HEK293 (cell line): ENCODE results near the gene TAPBP.
A peak's percentile ranks its signal among the peaks of the same experiment; 100 is the strongest.
"Not testable (repeated sequence)": the region's sequence is repeated elsewhere in the genome, so short reads cannot be mapped to it uniquely, and the experiment has no call there.

ENCODE experiments used
- CTCF ChIA-PET: fragments of 350-600 bp; formaldehyde crosslinking; extraction: SDS; loops from one replicate; lab custom pipeline; 2021; ENCODE audit warnings: antibody characterized with exemption; lab: Yijun Ruan, JAX
- POLR2A ChIA-PET: fragments of 300-600 bp; formaldehyde crosslinking; extraction: SDS; loops from one replicate; lab custom pipeline; 2020; ENCODE audit warnings: antibody characterized with exemption, inconsistent platforms; lab: Yijun Ruan, JAX
- H3K27ac ChIP-seq: fragments of 200-500 bp; sonication (Bioruptor generic); 2 replicates; pipeline ENCODE4 v1.5.1; 2014; ENCODE audit warnings: low read depth, low read length, control low read depth, inconsistent platforms; ENCODE audit errors: extremely low read depth
- H3K36me3 ChIP-seq, 2 experiments: fragments of 200-500 bp in 1 of 2; sonication (Bioruptor generic) in 1 of 2; 1 replicate in 1 of 2; 2 replicates in 1 of 2; pipeline ENCODE4 v1.5.1; 2014 to 2017; ENCODE audit warnings: inconsistent platforms in 2 of 2, low read length in 2 of 2; ENCODE audit not compliant: control insufficient read depth in 2 of 2, insufficient read depth in 1 of 2
- H3K4me1 ChIP-seq: fragments of 200-500 bp; sonication (Bioruptor generic); 2 replicates; pipeline ENCODE4 v1.5.1; 2014; ENCODE audit warnings: mild to moderate bottlenecking, low read length, inconsistent platforms; ENCODE audit not compliant: control insufficient read depth, insufficient read depth
- H3K4me3 ChIP-seq: 2 replicates; pipeline ENCODE4 v1.5.1; 2011; ENCODE audit warnings: low read depth, mild to moderate bottlenecking, control low read depth, low read length, moderate library complexity
- H3K9me3 ChIP-seq: fragments of 200-500 bp; sonication (Bioruptor generic); 2 replicates; pipeline ENCODE4 v1.5.1; 2014; ENCODE audit warnings: low read depth, low read length, inconsistent platforms; ENCODE audit not compliant: control insufficient read depth, insufficient read depth
- GLI2 ChIP-seq: fragments of 450-650 bp; formaldehyde crosslinking; IDR thresholded peaks from 2 replicates; pipeline ENCODE4; 2017; ENCODE audit warnings: missing biosample characterization, missing genetic modification characterization, low read depth, borderline replicate concordance
- PRDM1 ChIP-seq: fragments of 450-650 bp; formaldehyde crosslinking; IDR thresholded peaks from 2 replicates; pipeline ENCODE4; 2016; ENCODE audit warnings: missing biosample characterization, missing genetic modification characterization
- TCF7L2 ChIP-seq: IDR thresholded peaks from 2 replicates; pipeline ENCODE4 v1.6.1; 2011; ENCODE audit warnings: low read depth, mild to moderate bottlenecking, inconsistent platforms, low read length, moderate library complexity, borderline replicate concordance
- ZNF157 ChIP-seq: fragments of 450-650 bp; formaldehyde crosslinking; IDR thresholded peaks from 2 replicates; pipeline ENCODE4 v1.5.1; 2016; ENCODE audit warnings: missing biosample characterization, missing genetic modification characterization
- ZNF423 ChIP-seq: fragments of 450-650 bp; formaldehyde crosslinking; IDR thresholded peaks from 2 replicates; pipeline ENCODE4 v1.5.1; 2016; ENCODE audit warnings: missing biosample characterization, missing genetic modification characterization
- ZNF600 ChIP-seq: fragments of 450-650 bp; formaldehyde crosslinking; IDR thresholded peaks from 2 replicates; pipeline ENCODE4 v1.5.1; 2016; ENCODE audit warnings: missing biosample characterization, missing genetic modification characterization
- ZNF707 ChIP-seq: fragments of 450-650 bp; formaldehyde crosslinking; IDR thresholded peaks from 2 replicates; pipeline ENCODE4 v1.5.1; 2016; ENCODE audit warnings: missing biosample characterization, missing genetic modification characterization
- TF ChIP-seq, protein P1 (sequence below): fragments of 450-650 bp; formaldehyde crosslinking; IDR thresholded peaks from 2 replicates; pipeline ENCODE4 v1.5.1; 2016; ENCODE audit warnings: missing biosample characterization, missing genetic modification characterization
- TF ChIP-seq, protein P2 (sequence below): fragments of 450-650 bp; formaldehyde crosslinking; IDR thresholded peaks from 2 replicates; pipeline ENCODE4 v1.5.1; 2016; ENCODE audit warnings: missing biosample characterization, missing genetic modification characterization
- TF ChIP-seq, protein P3 (sequence below): IDR thresholded peaks from 2 replicates; pipeline ENCODE4 v1.6.1; 2011; ENCODE audit warnings: mild to moderate bottlenecking, low read depth, low read length, borderline replicate concordance

The TAPBP gene

DNA sequence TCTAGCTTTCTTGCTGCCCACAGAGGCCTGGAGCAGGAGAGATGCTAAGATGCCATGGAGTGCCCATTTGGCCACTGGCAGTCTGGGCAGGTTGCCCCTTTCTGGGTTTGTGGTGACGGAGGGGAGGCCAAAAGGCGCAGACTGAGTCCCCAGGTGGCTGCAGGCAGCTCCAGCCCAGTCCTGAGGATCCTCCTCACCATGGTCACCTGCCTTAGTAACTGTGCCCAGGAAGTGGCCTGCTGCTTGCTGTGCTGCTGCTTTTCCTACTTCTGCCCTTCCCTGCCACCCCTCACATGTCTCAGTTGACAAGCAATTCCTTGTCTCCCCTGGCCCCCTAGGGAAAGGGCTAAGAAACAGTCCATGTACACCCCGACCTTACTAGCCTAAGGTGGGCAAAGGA lies 42.4 kb upstream of the TAPBP start:
- Histone ChIP-seq H3K9me3 (no peaks in the 10 kb centered on the region), H3K27ac (no peak overlapping the region), H3K4me1 (no peaks in the 10 kb centered on the region), H3K4me3 (no peak overlapping the region), H3K36me3 (no peaks in the 10 kb centered on the region)
- ChIA-PET CTCF (interaction anchor here (1.2 kb wide), 1 partner anchor 12 kb away, joined by 4 read pairs; no protein-coding TSS in a partner anchor), POLR2A (no interaction called here)
- TF ChIP-seq, protein P1, sequence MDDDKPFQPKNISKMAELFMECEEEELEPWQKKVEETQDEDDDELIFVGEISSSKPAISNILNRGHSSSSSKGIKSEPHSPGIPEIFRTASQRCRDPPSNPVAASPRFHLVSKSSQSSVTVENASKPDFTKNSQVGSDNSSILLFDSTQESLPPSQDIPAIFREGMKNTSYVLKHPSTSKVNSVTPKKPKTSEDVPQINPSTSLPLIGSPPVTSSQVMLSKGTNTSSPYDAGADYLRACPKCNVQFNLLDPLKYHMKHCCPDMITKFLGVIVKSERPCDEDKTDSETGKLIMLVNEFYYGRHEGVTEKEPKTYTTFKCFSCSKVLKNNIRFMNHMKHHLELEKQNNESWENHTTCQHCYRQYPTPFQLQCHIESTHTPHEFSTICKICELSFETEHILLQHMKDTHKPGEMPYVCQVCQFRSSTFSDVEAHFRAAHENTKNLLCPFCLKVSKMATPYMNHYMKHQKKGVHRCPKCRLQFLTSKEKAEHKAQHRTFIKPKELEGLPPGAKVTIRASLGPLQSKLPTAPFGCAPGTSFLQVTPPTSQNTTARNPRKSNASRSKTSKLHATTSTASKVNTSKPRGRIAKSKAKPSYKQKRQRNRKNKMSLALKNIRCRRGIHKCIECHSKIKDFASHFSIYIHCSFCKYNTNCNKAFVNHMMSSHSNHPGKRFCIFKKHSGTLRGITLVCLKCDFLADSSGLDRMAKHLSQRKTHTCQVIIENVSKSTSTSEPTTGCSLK (tag by site-specific recombination) = no peak
- TF ChIP-seq, protein P2, sequence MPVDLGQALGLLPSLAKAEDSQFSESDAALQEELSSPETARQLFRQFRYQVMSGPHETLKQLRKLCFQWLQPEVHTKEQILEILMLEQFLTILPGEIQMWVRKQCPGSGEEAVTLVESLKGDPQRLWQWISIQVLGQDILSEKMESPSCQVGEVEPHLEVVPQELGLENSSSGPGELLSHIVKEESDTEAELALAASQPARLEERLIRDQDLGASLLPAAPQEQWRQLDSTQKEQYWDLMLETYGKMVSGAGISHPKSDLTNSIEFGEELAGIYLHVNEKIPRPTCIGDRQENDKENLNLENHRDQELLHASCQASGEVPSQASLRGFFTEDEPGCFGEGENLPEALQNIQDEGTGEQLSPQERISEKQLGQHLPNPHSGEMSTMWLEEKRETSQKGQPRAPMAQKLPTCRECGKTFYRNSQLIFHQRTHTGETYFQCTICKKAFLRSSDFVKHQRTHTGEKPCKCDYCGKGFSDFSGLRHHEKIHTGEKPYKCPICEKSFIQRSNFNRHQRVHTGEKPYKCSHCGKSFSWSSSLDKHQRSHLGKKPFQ (tag by site-specific recombination) = no peak
- TF ChIP-seq ZNF423 (no peak), ZNF157 (no peak), GLI2 (tag by site-specific recombination) (no peak), ZNF707 (tag by site-specific recombination) (no peak)
- TF ChIP-seq, protein P3, sequence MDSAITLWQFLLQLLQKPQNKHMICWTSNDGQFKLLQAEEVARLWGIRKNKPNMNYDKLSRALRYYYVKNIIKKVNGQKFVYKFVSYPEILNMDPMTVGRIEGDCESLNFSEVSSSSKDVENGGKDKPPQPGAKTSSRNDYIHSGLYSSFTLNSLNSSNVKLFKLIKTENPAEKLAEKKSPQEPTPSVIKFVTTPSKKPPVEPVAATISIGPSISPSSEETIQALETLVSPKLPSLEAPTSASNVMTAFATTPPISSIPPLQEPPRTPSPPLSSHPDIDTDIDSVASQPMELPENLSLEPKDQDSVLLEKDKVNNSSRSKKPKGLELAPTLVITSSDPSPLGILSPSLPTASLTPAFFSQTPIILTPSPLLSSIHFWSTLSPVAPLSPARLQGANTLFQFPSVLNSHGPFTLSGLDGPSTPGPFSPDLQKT = no peak

DNA sequence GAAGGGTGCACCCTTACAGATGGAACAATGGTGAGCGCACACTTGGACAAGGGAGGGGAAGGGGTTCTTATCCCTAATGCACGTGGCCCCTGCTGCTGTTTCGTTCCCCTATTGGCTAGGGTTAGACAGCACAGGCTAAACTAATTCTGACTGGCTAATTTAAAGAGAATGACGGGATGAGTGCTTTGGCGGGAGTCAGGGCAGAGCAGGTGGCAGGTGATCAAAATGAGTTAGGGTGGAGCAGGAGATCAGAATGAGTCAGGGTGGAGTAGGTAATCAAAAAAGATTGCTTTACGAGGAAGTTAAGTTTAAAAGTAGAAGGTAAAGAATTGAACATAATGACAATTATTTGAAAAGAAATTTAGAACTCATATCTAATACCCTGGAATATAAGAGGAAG lies 42.0 kb upstream of the TAPBP start:
- H3K4me1 ChIP-seq, POLR2A ChIA-PET, H3K36me3 ChIP-seq, H3K9me3 ChIP-seq, H3K4me3 ChIP-seq, H3K27ac ChIP-seq: not testable (repeated sequence)
- CTCF ChIA-PET = interaction anchor here (1.2 kb wide), 1 partner anchor 11 kb away, joined by 4 read pairs; no protein-coding TSS in a partner anchor

DNA sequence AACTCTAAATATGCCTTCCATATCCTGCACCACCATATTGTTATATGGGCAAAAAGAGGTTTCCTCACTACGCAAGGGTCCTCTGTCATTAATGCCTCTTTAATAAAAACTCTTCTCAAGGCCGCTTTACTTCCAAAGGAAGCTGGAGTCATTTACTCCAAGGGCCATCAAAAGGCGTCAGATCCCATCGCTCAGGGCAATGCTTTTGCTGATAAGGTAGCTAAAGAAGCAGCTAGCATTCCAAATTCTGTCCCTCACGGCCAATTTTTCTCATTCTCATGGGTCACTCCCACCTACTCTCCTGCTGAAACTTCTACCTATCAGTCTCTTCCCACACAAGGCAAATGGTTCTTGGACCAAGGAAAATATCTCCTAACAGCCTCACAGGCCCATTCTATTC lies 33.9 kb upstream of the TAPBP start:
- TF ChIP-seq TCF7L2 (no peak), ZNF600 (tag by site-specific recombination) (0 out of 2 replicates have a peak, but pooled peaks have one; percentile 23)
- TF ChIP-seq, all 188 proteins: peak for 1
- POLR2A ChIA-PET = no interaction called here
- Histone ChIP-seq H3K4me1 (peaks cover 4% of the 10 kb centered on the region), H3K9me3 (no peaks in the 10 kb centered on the region), H3K36me3 (no peaks in the 10 kb centered on the region), H3K27ac (no peak overlapping the region), H3K4me3 (no peak overlapping the region)
- CTCF ChIA-PET = interaction anchor here (0.6 to 2.0 kb wide), 7 partner anchors 17 to 239 kb away, joined by 3 to 4 read pairs (median 3); no protein-coding TSS in a partner anchor

DNA sequence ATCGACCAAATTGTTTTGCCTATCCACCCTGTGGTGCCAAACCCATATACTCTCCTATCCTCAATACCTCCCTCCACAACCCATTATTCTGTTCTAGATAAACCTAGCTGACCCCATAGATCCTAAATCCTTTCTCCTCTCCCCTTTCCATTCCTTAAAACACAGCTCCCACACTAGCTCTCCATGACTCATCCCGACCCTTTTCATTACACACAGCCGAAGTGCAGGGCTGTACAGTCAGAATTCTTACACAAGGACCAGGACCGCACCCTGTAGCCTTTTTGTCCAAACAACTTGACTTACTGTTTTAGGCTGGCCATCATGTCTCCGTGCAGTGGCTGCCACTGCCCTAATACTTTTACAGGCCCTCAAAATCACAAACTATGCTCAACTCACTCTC lies 33.1 kb upstream of the TAPBP start:
- not testable (repeated sequence) for H3K36me3 ChIP-seq, H3K4me1 ChIP-seq, H3K9me3 ChIP-seq, H3K27ac ChIP-seq, H3K4me3 ChIP-seq
- 0 out of 2 replicates have a peak, but pooled peaks have one; percentile 54 for TF ChIP-seq PRDM1 (tag by site-specific recombination)
- POLR2A ChIA-PET = interaction anchor here (1.1 kb wide), 1 partner anchor 75 kb away, joined by 3 read pairs; the partner anchor contains the start of genes RPS18 and VPS52
- CTCF ChIA-PET = interaction anchor here (0.7 to 3.3 kb wide), 3 partner anchors 16 to 79 kb away, joined by 3 to 30 read pairs (median 4); no protein-coding TSS in a partner anchor
